ENCODE measurements around the gene WAPL. TPM values are rescaled to one million over a fixed set of nuclear protein-coding genes. Genes with fewer than 3 reads are reported as not detected.

WAPL gene
- total RNA-seq, 1 donor from 2014 or later: 51.4 TPM

GRCh38 chr10:86512137-86512536, 9.5 kb downstream of the WAPL start:
- peaks cover 35% of the 10 kb centered on the region for H3K4me1 Mint-ChIP-seq (ENCODE audit: low read depth)
- no peaks in the 10 kb centered on the region for H3K9me3 Mint-ChIP-seq
- H3K4me3 Mint-ChIP-seq (ENCODE audit: low read depth): no peak overlapping the region
- H3K27me3 Mint-ChIP-seq (ENCODE audit: low read depth): no peaks in the 10 kb centered on the region
- H3K36me3 Mint-ChIP-seq (ENCODE audit: low read depth): peaks cover 47% of the 10 kb centered on the region
- intact Hi-C loops (cut with micrococcal nuclease): no loop called here
- H3K27ac Mint-ChIP-seq: no peak overlapping the region
- DNase-seq (ENCODE audit: low spot score): no peak

- Mint-ChIP-seq H3K27ac (no peak overlapping the region), H3K27me3 (ENCODE audit: low read depth) (no peaks in the 10 kb centered on the region), H3K36me3 (ENCODE audit: low read depth) (peaks cover 39% of the 10 kb centered on the region), H3K4me3 (ENCODE audit: low read depth) (no peak overlapping the region), H3K4me1 (ENCODE audit: low read depth) (peaks cover 29% of the 10 kb centered on the region), H3K9me3 (no peaks in the 10 kb centered on the region)
- no peak for DNase-seq (ENCODE audit: low spot score)
- intact Hi-C loops (cut with micrococcal nuclease): no loop called here
These were observed 10.3 kb downstream of the WAPL start for GRCh38 chr10:86511027-86511865.

- Mint-ChIP-seq H3K27ac (no peak overlapping the region), H3K27me3 (ENCODE audit: low read depth) (no peaks in the 10 kb centered on the region), H3K36me3 (ENCODE audit: low read depth) (peaks cover 25% of the 10 kb centered on the region), H3K9me3 (no peaks in the 10 kb centered on the region), H3K4me1 (ENCODE audit: low read depth) (peaks cover 17% of the 10 kb centered on the region), H3K4me3 (ENCODE audit: low read depth) (no peak overlapping the region)
- no peak for DNase-seq (ENCODE audit: low spot score)
- intact Hi-C loops (cut with micrococcal nuclease): no loop called here
These were observed 12.4 kb downstream of the WAPL start for GRCh38 chr10:86509145-86509544.

- intact Hi-C loops (cut with micrococcal nuclease): no loop called here
- Mint-ChIP-seq H3K27ac (no peak overlapping the region), H3K9me3 (no peaks in the 10 kb centered on the region), H3K4me1 (ENCODE audit: low read depth) (peaks cover 9% of the 10 kb centered on the region), H3K27me3 (ENCODE audit: low read depth) (no peaks in the 10 kb centered on the region), H3K36me3 (ENCODE audit: low read depth) (peaks cover 19% of the 10 kb centered on the region), H3K4me3 (ENCODE audit: low read depth) (no peak overlapping the region)
- no peak for DNase-seq (ENCODE audit: low spot score)
These were observed 13.4 kb downstream of the WAPL start for GRCh38 chr10:86508217-86508616.

GRCh38 chr10:86506499-86506898, 15.1 kb downstream of the WAPL start:
- Mint-ChIP-seq H3K9me3 (no peaks in the 10 kb centered on the region), H3K4me1 (ENCODE audit: low read depth) (peaks cover 7% of the 10 kb centered on the region), H3K36me3 (ENCODE audit: low read depth) (peaks cover 21% of the 10 kb centered on the region), H3K27ac (no peak overlapping the region), H3K27me3 (ENCODE audit: low read depth) (no peaks in the 10 kb centered on the region), H3K4me3 (ENCODE audit: low read depth) (no peak overlapping the region)
- DNase-seq (ENCODE audit: low spot score): no peak
- intact Hi-C loops (cut with micrococcal nuclease): no loop called here

- Mint-ChIP-seq H3K4me3 (ENCODE audit: low read depth) (no peak overlapping the region), H3K4me1 (ENCODE audit: low read depth) (peaks cover 7% of the 10 kb centered on the region), H3K27me3 (ENCODE audit: low read depth) (no peaks in the 10 kb centered on the region), H3K9me3 (no peaks in the 10 kb centered on the region), H3K36me3 (ENCODE audit: low read depth) (peaks cover 22% of the 10 kb centered on the region), H3K27ac (peak overlapping the region; percentile 15)
- DNase-seq (ENCODE audit: low spot score): no peak
- intact Hi-C loops (cut with micrococcal nuclease): no loop called here
These were observed 15.5 kb downstream of the WAPL start for GRCh38 chr10:86506062-86506461.

- intact Hi-C loops (cut with micrococcal nuclease): no loop called here
- peaks cover 37% of the 10 kb centered on the region for H3K36me3 Mint-ChIP-seq (ENCODE audit: low read depth)
These were observed 17.1 kb downstream of the WAPL start for GRCh38 chr10:86504510-86504909.

GRCh38 chr10:86500846-86501245, 20.7 kb downstream of the WAPL start:
- DNase-seq (ENCODE audit: low spot score): no peak
- H3K4me1 Mint-ChIP-seq (ENCODE audit: low read depth): peaks cover 23% of the 10 kb centered on the region
- no peak overlapping the region for H3K27ac Mint-ChIP-seq
- no peaks in the 10 kb centered on the region for H3K9me3 Mint-ChIP-seq
- no peaks in the 10 kb centered on the region for H3K27me3 Mint-ChIP-seq (ENCODE audit: low read depth)
- H3K36me3 Mint-ChIP-seq (ENCODE audit: low read depth): peaks cover 62% of the 10 kb centered on the region
- intact Hi-C loops (cut with micrococcal nuclease): no loop called here
- no peak overlapping the region for H3K4me3 Mint-ChIP-seq (ENCODE audit: low read depth)

More at GRCh38 chr10:86504510-86504909, 17.1 kb downstream of the WAPL start:
- no peak for DNase-seq (ENCODE audit: low spot score)
- Mint-ChIP-seq H3K4me1 (ENCODE audit: low read depth) (peaks cover 15% of the 10 kb centered on the region), H3K27ac (no peak overlapping the region), H3K4me3 (ENCODE audit: low read depth) (no peak overlapping the region), H3K9me3 (no peaks in the 10 kb centered on the region), H3K27me3 (ENCODE audit: low read depth) (no peaks in the 10 kb centered on the region)

- intact Hi-C loops (cut with micrococcal nuclease): no loop called here
- Mint-ChIP-seq H3K36me3 (ENCODE audit: low read depth) (peaks cover 79% of the 10 kb centered on the region), H3K4me1 (ENCODE audit: low read depth) (peaks cover 24% of the 10 kb centered on the region), H3K27ac (no peak overlapping the region), H3K9me3 (no peaks in the 10 kb centered on the region), H3K4me3 (ENCODE audit: low read depth) (no peak overlapping the region), H3K27me3 (ENCODE audit: low read depth) (no peaks in the 10 kb centered on the region)
- no peak for DNase-seq (ENCODE audit: low spot score)
These were observed 23.0 kb downstream of the WAPL start for GRCh38 chr10:86498598-86498997.

GRCh38 chr10:86497621-86498020, 24.0 kb downstream of the WAPL start:
- Mint-ChIP-seq H3K27me3 (ENCODE audit: low read depth) (no peaks in the 10 kb centered on the region), H3K9me3 (no peaks in the 10 kb centered on the region), H3K27ac (no peak overlapping the region), H3K36me3 (ENCODE audit: low read depth) (peaks cover 71% of the 10 kb centered on the region), H3K4me1 (ENCODE audit: low read depth) (peaks cover 22% of the 10 kb centered on the region), H3K4me3 (ENCODE audit: low read depth) (no peak overlapping the region)
- intact Hi-C loops (cut with micrococcal nuclease): no loop called here
- no peak for DNase-seq (ENCODE audit: low spot score)

GRCh38 chr10:86489960-86490612, 31.5 kb downstream of the WAPL start:
- Mint-ChIP-seq H3K4me1 (ENCODE audit: low read depth) (peaks cover 5% of the 10 kb centered on the region), H3K4me3 (ENCODE audit: low read depth) (no peak overlapping the region), H3K36me3 (ENCODE audit: low read depth) (peaks cover 55% of the 10 kb centered on the region), H3K27ac (no peak overlapping the region), H3K27me3 (ENCODE audit: low read depth) (no peaks in the 10 kb centered on the region), H3K9me3 (no peaks in the 10 kb centered on the region)
- DNase-seq (ENCODE audit: low spot score): no peak
- intact Hi-C loops (cut with micrococcal nuclease): no loop called here

GRCh38 chr10:86489071-86489810, 32.4 kb downstream of the WAPL start:
- H3K27ac Mint-ChIP-seq: no peak overlapping the region
- no peaks in the 10 kb centered on the region for H3K9me3 Mint-ChIP-seq
- intact Hi-C loops (cut with micrococcal nuclease): no loop called here
- peaks cover 55% of the 10 kb centered on the region for H3K36me3 Mint-ChIP-seq (ENCODE audit: low read depth)
- peaks cover 5% of the 10 kb centered on the region for H3K4me1 Mint-ChIP-seq (ENCODE audit: low read depth)
- H3K4me3 Mint-ChIP-seq (ENCODE audit: low read depth): no peak overlapping the region
- no peak for DNase-seq (ENCODE audit: low spot score)
- no peaks in the 10 kb centered on the region for H3K27me3 Mint-ChIP-seq (ENCODE audit: low read depth)

GRCh38 chr10:86486856-86487255, 34.7 kb downstream of the WAPL start:
- H3K4me3 Mint-ChIP-seq (ENCODE audit: low read depth): no peak overlapping the region
- H3K4me1 Mint-ChIP-seq (ENCODE audit: low read depth): peaks cover 2% of the 10 kb centered on the region
- peak overlapping the region; percentile 53 for H3K27ac Mint-ChIP-seq
- no peaks in the 10 kb centered on the region for H3K27me3 Mint-ChIP-seq (ENCODE audit: low read depth)
- intact Hi-C loops (cut with micrococcal nuclease): no loop called here
- DNase-seq (ENCODE audit: low spot score): no peak
- H3K9me3 Mint-ChIP-seq: no peaks in the 10 kb centered on the region
- H3K36me3 Mint-ChIP-seq (ENCODE audit: low read depth): peaks cover 61% of the 10 kb centered on the region
